B cell (primary cell): ENCODE results near the gene DPP9. TPM values are rescaled to one million over a fixed set of nuclear protein-coding genes. Genes with fewer than 3 reads are reported as not detected.

Experiments
- ATAC-seq: fragments of 200-7000 bp; cut with Tn5 transposase; one replicate; pipeline ENCODE4 v1.10.0; 2021; ENCODE audit warnings: low read depth, mild to moderate bottlenecking, moderate number of reproducible peaks, moderate library complexity
- CTCF ChIA-PET: fragments of 350-600 bp; sonication (Branson Sonifier 250); formaldehyde crosslinking; loops from one replicate; lab custom pipeline; 2021; ENCODE audit warnings: antibody characterized with exemption, inconsistent platforms; lab: Charles Lee
- POLR2A ChIA-PET: fragments of 350-600 bp; sonication (Branson Sonifier 250); formaldehyde crosslinking; loops from one replicate; lab custom pipeline; 2021; ENCODE audit warnings: antibody characterized with exemption; lab: Charles Lee
- DNase-seq: peaks from one replicate; pipeline ENCODE4 v3.0.0; 2013
- H2AFZ ChIP-seq: 2 replicates; pipeline ENCODE4 v1.6.1; 2012; ENCODE audit warnings: mild to moderate bottlenecking, low read depth, low read length; ENCODE audit not compliant: insufficient read depth, poor library complexity, severe bottlenecking
- H3K27ac ChIP-seq, 2 donors: 1 replicate in 1 of 2; 2 replicates in 1 of 2; pipeline ENCODE4 v1.5.1; 2012 to 2013; ENCODE audit warnings: low read length in 2 of 2, mild to moderate bottlenecking in 2 of 2, moderate library complexity in 1 of 2
- H3K27me3 ChIP-seq, 4 experiments: fragments of 200-600 bp in 1 of 4; sonication (generic) in 1 of 4; replicated peaks in 1 of 4; 1 replicate in 2 of 4; 2 replicates in 2 of 4; pipeline versions ENCODE4 v1.6.1 to v1.7.0; 2013 to 2016; ENCODE audit warnings: low read length in 3 of 4, mild to moderate bottlenecking in 2 of 4, mixed read lengths in 1 of 4, moderate library complexity in 1 of 4; ENCODE audit not compliant: insufficient read depth in 4 of 4, control insufficient read depth in 3 of 4; ENCODE audit errors: control extremely low read depth in 1 of 4
- H3K36me3 ChIP-seq, 2 experiments: replicated peaks in 1 of 2; 1 replicate in 1 of 2; 2 replicates in 1 of 2; pipeline versions ENCODE4 v1.6.1 to v1.7.1; 2013; ENCODE audit warnings: low read length in 1 of 2; ENCODE audit not compliant: insufficient read depth in 2 of 2, control insufficient read depth in 1 of 2; ENCODE audit errors: control extremely low read depth in 1 of 2, extremely low read depth in 1 of 2
- H3K4me1 ChIP-seq, 2 donors: fragments of 200-600 bp in 1 of 2; sonication (generic) in 1 of 2; 1 replicate in 1 of 2; 2 replicates in 1 of 2; pipeline versions ENCODE4 v1.5.1 to v1.6.1; 2013 to 2017; ENCODE audit warnings: low read length in 2 of 2; ENCODE audit not compliant: control insufficient read depth in 2 of 2, insufficient read depth in 2 of 2
- H3K4me2 ChIP-seq: replicated peaks from 2 replicates; pipeline ENCODE3; 2012; ENCODE audit warnings: mild to moderate bottlenecking, low read depth, low read length; ENCODE audit not compliant: poor library complexity, severe bottlenecking
- H3K4me3 ChIP-seq, 5 experiments: fragments of 200-600 bp in 1 of 5; sonication (generic) in 1 of 5; 1 replicate in 3 of 5; 2 replicates in 2 of 5; pipeline versions ENCODE4 v1.5.1 to v1.7.0; 2011 to 2016; ENCODE audit warnings: low read length in 4 of 5, mild to moderate bottlenecking in 4 of 5, low read depth in 2 of 5, control low read depth in 1 of 5, moderate library complexity in 1 of 5; ENCODE audit not compliant: insufficient read depth in 1 of 5; ENCODE audit errors: control extremely low read depth in 1 of 5, extremely low read depth in 1 of 5
- H3K79me2 ChIP-seq: fragments of 200-600 bp; sonication (generic); one replicate; pipeline ENCODE4 v1.6.0; 2016; ENCODE audit warnings: low read length; ENCODE audit not compliant: control insufficient read depth, insufficient read depth
- H3K9ac ChIP-seq: fragments of 200-600 bp; sonication (generic); 2 replicates; pipeline ENCODE4 v1.6.1; 2017; ENCODE audit warnings: mild to moderate bottlenecking, low read length, moderate library complexity
- H3K9me3 ChIP-seq, 3 donors: one replicate each; pipeline versions ENCODE4 v1.6.1 to v1.7.1; 2013; ENCODE audit warnings: low read length in 2 of 3; ENCODE audit not compliant: control insufficient read depth in 2 of 3, insufficient read depth in 1 of 3; ENCODE audit errors: control extremely low read depth in 1 of 3
- H4K20me1 ChIP-seq: 2 replicates; pipeline ENCODE4 v1.6.0; 2012; ENCODE audit warnings: mild to moderate bottlenecking, low read length; ENCODE audit not compliant: insufficient read depth, control insufficient read depth, poor library complexity, severe bottlenecking
- H3K27ac Mint-ChIP-seq: one replicate; pipeline ENCODE4 v1.8.0; 2021; ENCODE audit warnings: mixed read lengths
- H3K27me3 Mint-ChIP-seq: one replicate; pipeline ENCODE4 v1.8.0; 2021; ENCODE audit warnings: mixed read lengths
- H3K4me1 Mint-ChIP-seq: one replicate; pipeline ENCODE4 v1.8.0; 2021; ENCODE audit warnings: mixed read lengths
- H3K4me3 Mint-ChIP-seq: one replicate; pipeline ENCODE4 v1.8.0; 2021; ENCODE audit warnings: mixed read lengths
- H3K9me3 Mint-ChIP-seq: one replicate; pipeline ENCODE4 v1.8.0; 2022; ENCODE audit warnings: mixed read lengths; ENCODE audit not compliant: insufficient read depth
- CTCF ChIP-seq: fragments of 200-600 bp; IDR thresholded peaks from one replicate; pipeline ENCODE4 v1.8.0; 2022; ENCODE audit warnings: antibody characterized with exemption, mild to moderate bottlenecking
- EZH2 ChIP-seq: IDR thresholded peaks from 2 replicates; pipeline ENCODE4 v1.6.1; 2012; ENCODE audit warnings: borderline replicate concordance, low read depth, mild to moderate bottlenecking, moderate library complexity, low read length; ENCODE audit not compliant: insufficient read depth, poor library complexity, severe bottlenecking
- WGBS: methylation state at CpG from one replicate; pipeline ENCODE4 v1.1.5; 2013; ENCODE audit warnings: missing lambda C conversion rate; ENCODE audit not compliant: insufficient coverage; 5-methylcytosine and 5-hydroxymethylcytosine counted together
- intact Hi-C: fragments of 100-400 bp; cut with micrococcal nuclease; formaldehyde crosslinking; loops from one replicate; pipeline ENCODE4 v1.10.0; 2022
- polyA plus RNA-seq: library from polyadenylated mRNA; depleted of rRNA; stranded (reverse); fragments of >200 nt; gene quantifications from 2 replicates; pipeline ENCODE4 v1.2.3, GENCODE V29; 2012
- total RNA-seq, 2 donors: library from RNA; stranded (reverse); fragments of 120-200 nt in 1 of 2; gene quantifications; 1 replicate in 1 of 2; 2 replicates in 1 of 2; pipeline versions ENCODE4 v1.2.3 to v1.2.4, GENCODE V29; 2013 to 2022

DPP9 gene
- total and polyA plus RNA-seq, 2 donors (not counting 1 experiment from before 2014, with no cell fraction given) = 47.3 to 109 TPM

GRCh38 chr19:4737955-4738600 is 14.4 kb upstream of the DPP9 start:
- H3K27me3 ChIP-seq = peaks cover 0 to 16% (median 6%) of the 10 kb centered on the region in 4 experiments
- H3K9me3 ChIP-seq = no peaks in the 10 kb centered on the region
- no peak overlapping the region for H3K9ac ChIP-seq
- Mint-ChIP-seq H3K27ac (no peak overlapping the region), H3K4me1 (no peaks in the 10 kb centered on the region), H3K27me3 (peaks cover 15% of the 10 kb centered on the region), H3K4me3 (no peak overlapping the region), H3K9me3 (no peaks in the 10 kb centered on the region)
- intact Hi-C loops = no loop called here
- TF ChIP-seq EZH2 = no peak
- ATAC-seq (no peak), DNase-seq (no peak)
- H3K79me2 ChIP-seq = no peaks in the 10 kb centered on the region
- POLR2A ChIA-PET = interaction anchor here (0.6 to 0.7 kb wide), 2 partner anchors 92 to 1251 kb away, joined by 3 to 5 read pairs; no protein-coding TSS in a partner anchor
- H3K4me1 ChIP-seq = no peaks in the 10 kb centered on the region
- H2AFZ ChIP-seq = no peak overlapping the region
- no peaks in the 10 kb centered on the region for H3K36me3 ChIP-seq
- WGBS = 3% methylated on average over 5 of the region's 11 CpGs
- CTCF ChIA-PET = interaction anchor here (0.6 to 2.7 kb wide), 2 partner anchors 53 to 1440 kb away, joined by 3 to 13 read pairs; partner anchors contain the start of gene FEM1A
- no peak overlapping the region for H3K4me3 ChIP-seq
- no peak overlapping the region for H3K27ac ChIP-seq
- H3K4me2 ChIP-seq = no peak overlapping the region
- no peaks in the 10 kb centered on the region for H4K20me1 ChIP-seq

DNA sequence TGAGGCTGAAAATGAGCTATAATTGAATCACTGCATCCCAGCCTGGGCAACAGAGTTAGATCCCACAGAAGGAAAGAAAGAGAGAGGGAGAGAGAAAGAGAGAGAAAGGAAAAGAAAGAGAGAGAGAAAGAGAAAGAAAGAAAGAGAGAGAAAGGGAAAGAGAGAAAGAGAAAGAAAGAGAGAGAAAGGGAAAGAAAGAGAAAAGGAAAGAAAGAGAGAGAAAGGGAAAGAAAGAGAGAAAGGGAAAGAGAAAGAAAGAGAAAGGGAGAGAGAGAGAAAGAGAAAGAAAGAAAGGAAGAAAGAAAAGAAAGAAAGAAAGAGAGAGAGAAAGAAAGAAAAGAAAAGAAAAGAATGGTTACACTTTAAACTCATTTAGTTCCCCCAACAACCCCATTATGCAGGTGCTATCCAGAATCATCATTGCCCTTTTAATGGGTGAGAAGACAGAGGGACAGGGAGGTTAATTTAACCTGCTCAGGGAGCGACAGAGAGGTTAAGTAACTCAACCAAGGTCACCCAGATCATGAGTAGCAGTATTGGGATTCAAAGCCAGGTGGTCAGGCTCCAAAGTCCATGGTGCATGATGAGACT is 10.2 kb upstream of the DPP9 start:
- no peaks in the 10 kb centered on the region for H3K36me3 ChIP-seq
- ChIA-PET CTCF (interaction anchor here (0.8 to 7.0 kb wide), 8 partner anchors 13 to 297 kb away, joined by 3 to 102 read pairs (median 6); partner anchors contain the start of genes FEM1A and PLIN3), POLR2A (no interaction called here)
- no peak for DNase-seq
- TF ChIP-seq CTCF (peak; percentile 26), EZH2 (no peak)
- 40% methylated on average over 1 of the region's 1 CpG for WGBS
- peaks cover 0 to 10% (median 3%) of the 10 kb centered on the region in 4 experiments for H3K27me3 ChIP-seq
- no peaks in the 10 kb centered on the region for H3K9me3 ChIP-seq
- H3K27ac Mint-ChIP-seq = no peak overlapping the region
- no peak overlapping the region for H2AFZ ChIP-seq
- H3K9me3 Mint-ChIP-seq = no peaks in the 10 kb centered on the region
- H3K4me1 Mint-ChIP-seq = peaks cover 5% of the 10 kb centered on the region
- H3K4me3 ChIP-seq = no peak overlapping the region
- no peaks in the 10 kb centered on the region for H4K20me1 ChIP-seq
- H3K27ac ChIP-seq = no peak overlapping the region
- H3K4me1 ChIP-seq = peaks cover 3 to 6% of the 10 kb centered on the region in 2 donors
- no peak overlapping the region for H3K4me2 ChIP-seq
- intact Hi-C loops = loop anchor here (5.0 kb wide), 1 partner anchor 298 kb away; no protein-coding TSS in a partner anchor
- ATAC-seq = no peak
- H3K9ac ChIP-seq = no peak overlapping the region
- H3K27me3 Mint-ChIP-seq = peaks cover 13% of the 10 kb centered on the region
- H3K4me3 Mint-ChIP-seq = no peak overlapping the region
- no peaks in the 10 kb centered on the region for H3K79me2 ChIP-seq
